NOMO-1 treated with dmso at 0.1 percent for 144 hours (cell line): ENCODE measurements around the gene IDH3A.

Experiments used
- DNase-seq: peaks from one replicate; lab custom pipeline; 2025; ENCODE audit not compliant: unreplicated experiment; lab: John Stamatoyannopoulos, UW

IDH3A gene

DNA sequence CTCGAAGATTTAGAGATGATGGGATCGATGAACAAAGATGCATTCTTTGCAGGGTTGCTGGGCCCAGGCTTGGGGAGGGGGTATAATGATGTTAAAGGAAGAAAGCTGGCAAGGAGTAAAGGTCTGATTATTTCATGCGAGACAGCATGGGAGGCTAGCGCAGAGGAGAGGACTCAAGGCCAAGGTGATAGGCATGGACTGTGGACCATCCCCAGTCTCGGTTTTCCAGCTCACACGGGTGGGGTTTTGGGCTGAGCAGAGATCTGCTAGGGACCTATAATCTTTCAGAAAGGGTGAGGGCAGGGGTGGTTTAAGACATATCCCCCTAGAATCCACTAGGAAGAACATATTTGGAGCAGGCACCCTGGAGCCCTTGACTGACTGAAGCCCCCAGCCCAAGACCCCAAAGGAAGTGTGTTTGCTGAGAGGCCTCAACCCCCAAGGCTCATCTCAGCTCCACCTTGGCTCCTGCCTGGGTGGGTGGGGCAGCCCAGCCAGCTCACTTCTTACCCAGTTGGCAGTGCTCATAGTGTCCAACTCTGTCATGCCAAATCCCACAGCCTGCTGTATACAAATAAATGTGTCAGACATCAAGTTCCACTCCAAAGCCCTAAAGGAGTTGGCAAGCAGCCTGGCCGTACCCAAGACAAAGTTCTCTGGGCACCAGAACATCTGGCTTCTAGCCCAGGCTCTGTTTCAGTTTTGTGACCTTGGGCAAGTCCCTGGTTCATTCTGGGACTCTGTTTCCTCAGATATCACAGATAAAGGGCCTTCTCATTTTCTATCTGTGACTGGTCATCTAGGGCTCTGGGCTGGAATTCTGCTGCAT lies 67.3 kb downstream of the IDH3A start:
- DNase-seq, result no peak

DNA sequence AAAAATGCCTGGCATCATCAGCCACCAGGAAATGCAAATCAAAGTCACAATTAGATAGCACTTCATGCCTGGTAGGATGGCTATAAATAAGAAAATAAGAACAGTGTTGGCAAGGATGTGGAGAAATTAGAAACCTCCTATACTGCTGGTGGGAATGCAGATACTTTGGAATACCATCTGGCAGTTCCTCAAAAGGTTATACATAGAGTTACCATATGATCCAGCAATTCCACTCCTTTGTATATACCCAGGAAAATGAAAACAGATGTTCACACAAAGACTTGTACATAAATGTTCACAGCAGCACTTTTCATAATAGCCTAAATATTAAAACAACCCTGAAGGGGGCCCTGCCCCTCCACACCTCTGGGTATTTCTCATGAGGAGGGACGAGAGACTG lies 71.6 kb downstream of the IDH3A start:
- no peak for DNase-seq
